Glutamatergic neuron (in vitro differentiated cells): ENCODE data around the gene THSD8. TPM values are rescaled to one million over a fixed set of nuclear protein-coding genes. Genes with fewer than 3 reads are reported as not detected.

Source experiments
- DNase-seq: peaks from one replicate; pipeline ENCODE4 v3.0.0; 2022
- H3K27ac Mint-ChIP-seq: one replicate; pipeline ENCODE4 v1.8.0; 2020; ENCODE audit warnings: mild to moderate bottlenecking, mixed read lengths, inconsistent platforms; ENCODE audit not compliant: unreplicated experiment
- H3K27me3 Mint-ChIP-seq: one replicate; pipeline ENCODE4 v1.8.0; 2020; ENCODE audit warnings: mild to moderate bottlenecking, moderate library complexity, mixed read lengths, inconsistent platforms; ENCODE audit not compliant: unreplicated experiment
- H3K36me3 Mint-ChIP-seq: one replicate; pipeline ENCODE4 v1.8.0; 2020; ENCODE audit warnings: mild to moderate bottlenecking, mixed read lengths, inconsistent platforms; ENCODE audit not compliant: unreplicated experiment
- H3K4me1 Mint-ChIP-seq: one replicate; pipeline ENCODE4 v1.8.0; 2020; ENCODE audit warnings: mild to moderate bottlenecking, low read depth, mixed read lengths, inconsistent platforms; ENCODE audit not compliant: unreplicated experiment
- H3K4me3 Mint-ChIP-seq: one replicate; pipeline ENCODE4 v1.8.0; 2020; ENCODE audit warnings: mild to moderate bottlenecking, mixed read lengths, inconsistent platforms; ENCODE audit not compliant: unreplicated experiment
- H3K9me3 Mint-ChIP-seq: one replicate; pipeline ENCODE4 v1.8.0; 2020; ENCODE audit warnings: mild to moderate bottlenecking, moderate library complexity, mixed read lengths, inconsistent platforms; ENCODE audit not compliant: unreplicated experiment
- total RNA-seq: library from RNA; stranded (reverse); fragmentation: NEBNext Ultra II Directional; extraction: Animal tissue kit (Norgen Biotek cat#: 25700); gene quantifications from one replicate; pipeline ENCODE4 v1.2.1, GENCODE V29; 2021; ENCODE audit not compliant: unreplicated experiment
- TF ChIP-seq, protein P1 (sequence below): fragments of 200-600 bp; sonication (generic); IDR thresholded peaks from one replicate; pipeline ENCODE4 v1.5.0; 2021; ENCODE audit not compliant: partially characterized antibody, unreplicated experiment

Gene THSD8
- total RNA-seq, 1 donor from 2014 or later: 14.4 TPM

GRCh38 chr19:12833418-12833737 is 31.5 kb downstream of the THSD8 start:
- peaks cover 28% of the 10 kb centered on the region for H3K27me3 Mint-ChIP-seq
- DNase-seq: no peak
- H3K27ac Mint-ChIP-seq: peak overlapping the region; percentile 79
- H3K4me3 Mint-ChIP-seq: peak overlapping the region; percentile 81
- H3K4me1 Mint-ChIP-seq: peaks cover 27% of the 10 kb centered on the region
- H3K9me3 Mint-ChIP-seq: peaks cover 20% of the 10 kb centered on the region
- TF ChIP-seq, protein P1, sequence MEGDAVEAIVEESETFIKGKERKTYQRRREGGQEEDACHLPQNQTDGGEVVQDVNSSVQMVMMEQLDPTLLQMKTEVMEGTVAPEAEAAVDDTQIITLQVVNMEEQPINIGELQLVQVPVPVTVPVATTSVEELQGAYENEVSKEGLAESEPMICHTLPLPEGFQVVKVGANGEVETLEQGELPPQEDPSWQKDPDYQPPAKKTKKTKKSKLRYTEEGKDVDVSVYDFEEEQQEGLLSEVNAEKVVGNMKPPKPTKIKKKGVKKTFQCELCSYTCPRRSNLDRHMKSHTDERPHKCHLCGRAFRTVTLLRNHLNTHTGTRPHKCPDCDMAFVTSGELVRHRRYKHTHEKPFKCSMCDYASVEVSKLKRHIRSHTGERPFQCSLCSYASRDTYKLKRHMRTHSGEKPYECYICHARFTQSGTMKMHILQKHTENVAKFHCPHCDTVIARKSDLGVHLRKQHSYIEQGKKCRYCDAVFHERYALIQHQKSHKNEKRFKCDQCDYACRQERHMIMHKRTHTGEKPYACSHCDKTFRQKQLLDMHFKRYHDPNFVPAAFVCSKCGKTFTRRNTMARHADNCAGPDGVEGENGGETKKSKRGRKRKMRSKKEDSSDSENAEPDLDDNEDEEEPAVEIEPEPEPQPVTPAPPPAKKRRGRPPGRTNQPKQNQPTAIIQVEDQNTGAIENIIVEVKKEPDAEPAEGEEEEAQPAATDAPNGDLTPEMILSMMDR: no peak
- H3K36me3 Mint-ChIP-seq: no peaks in the 10 kb centered on the region

DNA sequence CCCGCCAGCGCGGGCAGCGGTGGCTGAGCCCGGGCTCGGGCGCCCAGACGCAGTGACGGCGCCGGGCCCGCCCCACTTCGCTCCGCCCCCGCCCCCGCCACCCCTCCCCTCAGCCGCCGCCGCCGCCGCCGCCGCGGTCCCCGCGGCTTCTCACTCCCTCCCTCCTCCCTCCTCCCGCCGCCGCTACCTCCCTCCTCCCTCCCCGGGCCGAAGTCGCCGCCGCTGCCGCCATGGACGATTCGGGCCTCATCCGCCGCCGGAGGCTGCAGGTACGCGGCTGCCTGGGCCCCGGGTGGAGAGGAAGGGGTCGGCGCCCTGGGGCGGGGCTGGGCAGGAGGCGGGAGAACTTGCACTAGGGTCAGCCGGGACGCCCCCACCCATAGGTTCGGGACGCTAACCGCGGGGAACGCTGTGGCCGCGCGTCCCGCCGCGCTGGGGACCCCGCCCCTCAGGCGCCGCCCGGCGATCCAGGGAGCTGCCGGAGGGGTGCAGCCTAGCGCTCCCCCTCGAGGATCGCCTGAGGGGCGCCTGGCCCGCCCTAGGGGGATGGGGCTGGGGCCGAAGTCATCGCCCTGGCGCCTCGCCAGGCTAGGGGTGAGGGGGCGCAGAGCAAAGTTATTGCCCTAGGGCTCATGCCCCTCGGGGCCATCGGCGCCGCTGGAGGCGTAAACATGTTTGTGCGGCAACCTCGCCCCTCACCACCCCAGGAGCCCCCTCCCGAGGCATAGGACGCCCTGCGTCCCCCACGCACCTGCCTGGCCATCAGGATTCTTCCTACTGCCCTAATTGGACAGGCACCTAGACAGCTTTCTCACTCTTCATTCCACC is 32.1 kb downstream of the THSD8 start:
- H3K4me3 Mint-ChIP-seq: peak overlapping the region; percentile 89

DNA sequence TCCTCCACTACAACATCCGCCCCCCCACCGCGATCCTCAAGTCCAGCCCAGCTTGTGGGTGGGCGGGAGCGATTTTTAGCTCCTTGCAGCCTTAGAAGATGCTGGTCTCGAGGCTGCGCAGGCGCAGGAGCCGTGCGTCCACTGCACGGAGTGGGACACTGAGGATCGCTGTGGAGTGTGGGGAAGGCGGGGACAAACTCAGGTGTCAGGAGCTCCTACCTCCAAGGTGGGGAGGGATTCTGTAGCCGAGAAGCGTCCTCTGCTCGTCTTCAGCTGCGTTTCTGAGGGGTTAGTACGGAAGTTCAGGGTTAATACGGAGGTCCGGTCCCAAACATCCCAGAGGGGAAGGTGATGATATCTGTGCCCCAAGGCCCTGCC is 32.7 kb downstream of the THSD8 start, which contains the start of gene RTBDN:
TSS of gene RTBDN (minus strand) at position 14 of the 378 bp plus-strand sequence. CDS start 4,600 bp downstream, outside the sequence.
- H3K9me3 Mint-ChIP-seq: peaks cover 25% of the 10 kb centered on the region
- H3K4me1 Mint-ChIP-seq: peaks cover 33% of the 10 kb centered on the region
- TF ChIP-seq, protein P1: no peak
- DNase-seq: peak; percentile 48
- peak within 1 kb of the TSS; percentile 79 for H3K27ac Mint-ChIP-seq
- H3K4me3 Mint-ChIP-seq: peak within 1 kb of the TSS; percentile 89
- H3K27me3 Mint-ChIP-seq: peaks cover 34% of the 10 kb centered on the region
- peaks cover 6% of the 10 kb centered on the region for H3K36me3 Mint-ChIP-seq

More for the DNA sequence above, 32.1 kb downstream of the THSD8 start:
- Mint-ChIP-seq H3K27ac (peak overlapping the region; percentile 19), H3K4me1 (peaks cover 27% of the 10 kb centered on the region), H3K9me3 (peaks cover 20% of the 10 kb centered on the region), H3K27me3 (peaks cover 28% of the 10 kb centered on the region), H3K36me3 (no peaks in the 10 kb centered on the region)
- DNase-seq: peak; percentile 81
- TF ChIP-seq, protein P1: no peak

- H3K27ac Mint-ChIP-seq: no peak overlapping the region
- peaks cover 25% of the 10 kb centered on the region for H3K9me3 Mint-ChIP-seq
- DNase-seq: peak; percentile 77
- peaks cover 7% of the 10 kb centered on the region for H3K36me3 Mint-ChIP-seq
- H3K4me3 Mint-ChIP-seq: peak overlapping the region; percentile 89
- TF ChIP-seq, protein P1: no peak
- H3K4me1 Mint-ChIP-seq: peaks cover 38% of the 10 kb centered on the region
- peaks cover 35% of the 10 kb centered on the region for H3K27me3 Mint-ChIP-seq
Measured at GRCh38 chr19:12834976-12835757, 33.3 kb downstream of the THSD8 start.
